ENCODE data around the gene SPDEF. TPM values are rescaled to one million over a fixed set of nuclear protein-coding genes. Genes with fewer than 3 reads are reported as not detected.

SPDEF gene
- total and polyA plus RNA-seq, 10 of the 15 experiments (the other 5 are each of a cell fraction or from before 2014, with no cell fraction given) = not detected

DNA sequence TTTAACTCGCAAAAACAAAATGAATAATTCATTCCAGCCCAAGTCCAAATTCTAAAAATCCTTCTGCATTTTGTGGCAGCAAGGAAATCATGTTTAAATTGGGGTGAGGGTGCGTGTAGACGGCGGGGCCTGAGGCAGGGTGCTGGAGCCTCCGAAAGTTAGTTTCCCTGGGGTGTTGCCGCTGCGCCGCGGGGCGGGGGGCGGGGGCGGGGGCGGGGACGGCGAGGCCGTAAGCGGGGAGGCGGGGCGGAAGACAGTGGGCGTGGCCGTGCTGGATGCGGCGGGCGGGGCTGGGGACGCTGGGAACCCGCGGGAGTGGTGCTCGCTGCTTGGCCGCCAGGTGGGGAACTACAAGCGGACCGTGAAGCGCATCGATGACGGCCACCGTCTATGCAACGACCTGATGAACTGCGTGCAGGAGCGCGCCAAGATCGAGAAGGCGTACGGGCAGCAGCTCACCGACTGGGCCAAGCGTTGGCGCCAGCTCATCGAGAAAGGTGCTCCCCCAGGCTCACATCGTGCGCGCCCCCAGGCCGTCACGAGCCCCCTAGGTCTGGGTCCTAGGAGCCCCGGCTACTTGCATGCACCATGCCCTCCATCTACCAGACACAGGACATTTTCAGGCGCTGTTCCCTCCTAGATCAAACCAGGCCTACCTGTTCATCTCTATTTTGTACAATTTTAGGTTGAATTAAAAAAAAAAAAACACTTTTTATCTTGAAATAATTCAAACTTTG lies 29.0 kb downstream of the SPDEF start (continued):
- TF ChIP-seq, protein P1, sequence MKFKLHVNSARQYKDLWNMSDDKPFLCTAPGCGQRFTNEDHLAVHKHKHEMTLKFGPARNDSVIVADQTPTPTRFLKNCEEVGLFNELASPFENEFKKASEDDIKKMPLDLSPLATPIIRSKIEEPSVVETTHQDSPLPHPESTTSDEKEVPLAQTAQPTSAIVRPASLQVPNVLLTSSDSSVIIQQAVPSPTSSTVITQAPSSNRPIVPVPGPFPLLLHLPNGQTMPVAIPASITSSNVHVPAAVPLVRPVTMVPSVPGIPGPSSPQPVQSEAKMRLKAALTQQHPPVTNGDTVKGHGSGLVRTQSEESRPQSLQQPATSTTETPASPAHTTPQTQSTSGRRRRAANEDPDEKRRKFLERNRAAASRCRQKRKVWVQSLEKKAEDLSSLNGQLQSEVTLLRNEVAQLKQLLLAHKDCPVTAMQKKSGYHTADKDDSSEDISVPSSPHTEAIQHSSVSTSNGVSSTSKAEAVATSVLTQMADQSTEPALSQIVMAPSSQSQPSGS (IDR thresholded peaks at IDR 0.05; ENCODE audit: low read length) = no peak
- TF ChIP-seq RBBP5 (conservative IDR thresholded peaks at IDR 0.05) (no peak), SREBF2 (IDR thresholded peaks at IDR 0.05; ENCODE audit: low read length) (no peak), IRF3 (IDR thresholded peaks at IDR 0.05) (no peak), WRNIP1 (IDR thresholded peaks at IDR 0.05; ENCODE audit: borderline replicate concordance, low read depth, low read length) (no peak), EP300 (IDR thresholded peaks at IDR 0.05; ENCODE audit: borderline replicate concordance in 1 of 2, control insufficient read depth in 1 of 2, low read depth in 2 of 2, low read length in 2 of 2) (no peak), HDAC2 (IDR thresholded peaks at IDR 0.05) (no peak), MYC (IDR thresholded peaks at IDR 0.05; ENCODE audit: insufficient read depth, insufficient read length, insufficient replicate concordance, low read length, severe bottlenecking) (no peak), ZNF24 (IDR thresholded peaks at IDR 0.05) (no peak), SIX5 (IDR thresholded peaks at IDR 0.05; ENCODE audit: low read depth, low read length, severe bottlenecking) (no peak), POLR2A (IDR thresholded peaks at IDR 0.05; ENCODE audit: low read depth, low read length) (0 out of 2 replicates have a peak, but pooled peaks have one; percentile 38), NR2C2 (IDR thresholded peaks at IDR 0.05; ENCODE audit: borderline replicate concordance, control insufficient read depth, insufficient read length, low read depth) (no peak), EGR1 (IDR thresholded peaks at IDR 0.05; ENCODE audit: borderline replicate concordance in 1 of 2, low read depth in 2 of 2, low read length in 2 of 2) (no peak), ELK1 (IDR thresholded peaks at IDR 0.05; ENCODE audit: low read depth, low read length) (no peak), IKZF1 (conservative IDR thresholded peaks at IDR 0.05) (peak; percentile 42; the same call in 1 of the 2 replicates), MTA2 (IDR thresholded peaks at IDR 0.05; ENCODE audit: low read depth) (no peak), POLR2AphosphoS5 (IDR thresholded peaks at IDR 0.05; ENCODE audit: low read length) (no peak), JUNB (IDR thresholded peaks at IDR 0.05) (no peak), BACH1 (IDR thresholded peaks at IDR 0.05; ENCODE audit: borderline replicate concordance) (no peak), KAT2A (conservative IDR thresholded peaks at IDR 0.05; ENCODE audit: control insufficient read depth, low read depth, low read length) (no peak)
- TF ChIP-seq, protein P2, sequence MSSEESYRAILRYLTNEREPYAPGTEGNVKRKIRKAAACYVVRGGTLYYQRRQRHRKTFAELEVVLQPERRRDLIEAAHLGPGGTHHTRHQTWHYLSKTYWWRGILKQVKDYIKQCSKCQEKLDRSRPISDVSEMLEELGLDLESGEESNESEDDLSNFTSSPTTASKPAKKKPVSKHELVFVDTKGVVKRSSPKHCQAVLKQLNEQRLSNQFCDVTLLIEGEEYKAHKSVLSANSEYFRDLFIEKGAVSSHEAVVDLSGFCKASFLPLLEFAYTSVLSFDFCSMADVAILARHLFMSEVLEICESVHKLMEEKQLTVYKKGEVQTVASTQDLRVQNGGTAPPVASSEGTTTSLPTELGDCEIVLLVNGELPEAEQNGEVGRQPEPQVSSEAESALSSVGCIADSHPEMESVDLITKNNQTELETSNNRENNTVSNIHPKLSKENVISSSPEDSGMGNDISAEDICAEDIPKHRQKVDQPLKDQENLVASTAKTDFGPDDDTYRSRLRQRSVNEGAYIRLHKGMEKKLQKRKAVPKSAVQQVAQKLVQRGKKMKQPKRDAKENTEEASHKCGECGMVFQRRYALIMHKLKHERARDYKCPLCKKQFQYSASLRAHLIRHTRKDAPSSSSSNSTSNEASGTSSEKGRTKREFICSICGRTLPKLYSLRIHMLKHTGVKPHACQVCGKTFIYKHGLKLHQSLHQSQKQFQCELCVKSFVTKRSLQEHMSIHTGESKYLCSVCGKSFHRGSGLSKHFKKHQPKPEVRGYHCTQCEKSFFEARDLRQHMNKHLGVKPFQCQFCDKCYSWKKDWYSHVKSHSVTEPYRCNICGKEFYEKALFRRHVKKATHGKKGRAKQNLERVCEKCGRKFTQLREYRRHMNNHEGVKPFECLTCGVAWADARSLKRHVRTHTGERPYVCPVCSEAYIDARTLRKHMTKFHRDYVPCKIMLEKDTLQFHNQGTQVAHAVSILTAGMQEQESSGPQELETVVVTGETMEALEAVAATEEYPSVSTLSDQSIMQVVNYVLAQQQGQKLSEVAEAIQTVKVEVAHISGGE (CRISPR knock-in tag; IDR thresholded peaks at IDR 0.05) = no peak
- TF ChIP-seq, protein P3, sequence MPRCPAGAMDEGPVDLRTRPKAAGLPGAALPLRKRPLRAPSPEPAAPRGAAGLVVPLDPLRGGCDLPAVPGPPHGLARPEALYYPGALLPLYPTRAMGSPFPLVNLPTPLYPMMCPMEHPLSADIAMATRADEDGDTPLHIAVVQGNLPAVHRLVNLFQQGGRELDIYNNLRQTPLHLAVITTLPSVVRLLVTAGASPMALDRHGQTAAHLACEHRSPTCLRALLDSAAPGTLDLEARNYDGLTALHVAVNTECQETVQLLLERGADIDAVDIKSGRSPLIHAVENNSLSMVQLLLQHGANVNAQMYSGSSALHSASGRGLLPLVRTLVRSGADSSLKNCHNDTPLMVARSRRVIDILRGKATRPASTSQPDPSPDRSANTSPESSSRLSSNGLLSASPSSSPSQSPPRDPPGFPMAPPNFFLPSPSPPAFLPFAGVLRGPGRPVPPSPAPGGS (IDR thresholded peaks at IDR 0.05; ENCODE audit: borderline replicate concordance, insufficient read depth, low read depth, low read length, poor library complexity, severe bottlenecking) = no peak

All from GM12878 (cell line).